ENCODE measurements around the gene RNF182. TPM values are rescaled to one million over a fixed set of nuclear protein-coding genes. Genes with fewer than 3 reads are reported as not detected.

The RNF182 gene
- total RNA-seq, 2 experiments from 2014 or later, result 0.11 to 0.20 TPM

- Histone ChIP-seq H3K4me3 (ENCODE audit: low read length) (no peak overlapping the region), H3K4me1 (ENCODE audit: insufficient read depth, low read length) (no peaks in the 10 kb centered on the region), H3K9me3 (ENCODE audit: control insufficient read depth in 1 of 2, insufficient read depth in 1 of 2, low read length in 2 of 2) (peaks cover 0 to 6% of the 10 kb centered on the region in 2 experiments), H3K36me3 (ENCODE audit: insufficient read depth, low read length) (no peaks in the 10 kb centered on the region), H3K27me3 (ENCODE audit: control insufficient read depth in 1 of 2, insufficient read depth in 2 of 2, low read length in 2 of 2) (peaks cover 3 to 5% of the 10 kb centered on the region in 2 experiments), H3K27ac (ENCODE audit: low read depth in 1 of 2, low read length in 2 of 2) (no peak overlapping the region)
- no peak overlapping the region for H3K4me3 Mint-ChIP-seq
- ATAC-seq (ENCODE audit: poor library complexity), result no peak
- H3K27me3 Mint-ChIP-seq, result peaks cover 42% of the 10 kb centered on the region
- peaks cover 4% of the 10 kb centered on the region for H3K9me3 Mint-ChIP-seq
- H3K36me3 Mint-ChIP-seq (ENCODE audit: low read depth), result peaks cover 5% of the 10 kb centered on the region
- no peak overlapping the region for H3K27ac Mint-ChIP-seq
- H3K4me1 Mint-ChIP-seq (ENCODE audit: low read depth), result no peaks in the 10 kb centered on the region
- no peak for TF ChIP-seq CTCF (IDR thresholded peaks at IDR 0.05)
- intact Hi-C loops (cut with DNase I, micrococcal nuclease), result no loop called here
- DNase-seq, result no peak
- POLR2A ChIA-PET, result no interaction called here
- CTCF ChIA-PET, result no interaction called here
These were observed 53.4 kb downstream of the RNF182 start for GRCh38 chr6:13978102-13978640.

GRCh38 chr6:13978787-13979186 is 54.0 kb downstream of the RNF182 start:
- ATAC-seq (ENCODE audit: poor library complexity), result no peak
- Histone ChIP-seq H3K9me3 (ENCODE audit: control insufficient read depth in 1 of 2, insufficient read depth in 1 of 2, low read length in 2 of 2) (peaks cover 0 to 3% of the 10 kb centered on the region in 2 experiments), H3K27ac (ENCODE audit: low read depth in 1 of 2, low read length in 2 of 2) (no peak overlapping the region), H3K36me3 (ENCODE audit: insufficient read depth, low read length) (no peaks in the 10 kb centered on the region), H3K4me3 (ENCODE audit: low read length) (no peak overlapping the region), H3K27me3 (ENCODE audit: control insufficient read depth in 1 of 2, insufficient read depth in 2 of 2, low read length in 2 of 2) (peaks cover 3 to 5% of the 10 kb centered on the region in 2 experiments), H3K4me1 (ENCODE audit: insufficient read depth, low read length) (no peaks in the 10 kb centered on the region)
- no peak overlapping the region for H3K27ac Mint-ChIP-seq
- peaks cover under 1% of the 10 kb centered on the region for H3K36me3 Mint-ChIP-seq (ENCODE audit: low read depth)
- CTCF ChIA-PET, result interaction anchor here (1.3 kb wide), 1 partner anchor 26 kb away, joined by 3 read pairs; no protein-coding TSS in a partner anchor
- POLR2A ChIA-PET, result no interaction called here
- no peak for DNase-seq
- H3K4me1 Mint-ChIP-seq (ENCODE audit: low read depth), result no peaks in the 10 kb centered on the region
- no peak overlapping the region for H3K4me3 Mint-ChIP-seq
- intact Hi-C loops (cut with DNase I, micrococcal nuclease), result no loop called here
- peaks cover 49% of the 10 kb centered on the region for H3K27me3 Mint-ChIP-seq
- no peak for TF ChIP-seq CTCF (IDR thresholded peaks at IDR 0.05)
- peaks cover under 1% of the 10 kb centered on the region for H3K9me3 Mint-ChIP-seq

- H3K4me3 ChIP-seq (ENCODE audit: low read length), result no peak overlapping the region
- no peak for ATAC-seq (ENCODE audit: poor library complexity)
- no peaks in the 10 kb centered on the region for H3K9me3 ChIP-seq (ENCODE audit: control insufficient read depth in 1 of 2, insufficient read depth in 1 of 2, low read length in 2 of 2)
- no peak overlapping the region for H3K27ac ChIP-seq (ENCODE audit: low read depth in 1 of 2, low read length in 2 of 2)
- Mint-ChIP-seq H3K27me3 (peaks cover 56% of the 10 kb centered on the region), H3K4me1 (ENCODE audit: low read depth) (no peaks in the 10 kb centered on the region), H3K4me3 (no peak overlapping the region), H3K36me3 (ENCODE audit: low read depth) (no peaks in the 10 kb centered on the region), H3K9me3 (no peaks in the 10 kb centered on the region), H3K27ac (no peak overlapping the region)
- H3K27me3 ChIP-seq (ENCODE audit: control insufficient read depth in 1 of 2, insufficient read depth in 2 of 2, low read length in 2 of 2), result peaks cover 3 to 5% of the 10 kb centered on the region in 2 experiments
- no peak for DNase-seq
- CTCF ChIA-PET, result interaction anchor here (1.3 kb wide), 1 partner anchor 25 kb away, joined by 3 read pairs; no protein-coding TSS in a partner anchor
- POLR2A ChIA-PET, result no interaction called here
- H3K36me3 ChIP-seq (ENCODE audit: insufficient read depth, low read length), result no peaks in the 10 kb centered on the region
- no peaks in the 10 kb centered on the region for H3K4me1 ChIP-seq (ENCODE audit: insufficient read depth, low read length)
- intact Hi-C loops (cut with DNase I, micrococcal nuclease), result no loop called here
- no peak for TF ChIP-seq CTCF (IDR thresholded peaks at IDR 0.05)
These were observed 54.8 kb downstream of the RNF182 start for GRCh38 chr6:13979284-13980171.

Data from CD4-positive, alpha-beta T cell (primary cell).